Midbrain (tissue), 1 donor: ENCODE results near the gene ROCK2.

Source experiments
- DNase-seq: peaks from one replicate; lab custom pipeline; 2025; lab: John Stamatoyannopoulos, UW

Gene ROCK2

GRCh38 chr2:11344342-11344955, at the start of gene ROCK2:
TSS of gene ROCK2 (minus strand) at chr2:11344636. CDS start at chr2:11344136, 500 bp downstream.
- peak; percentile 75 for DNase-seq

- DNase-seq, result no peak
Observed at GRCh38 chr2:11393711-11394236, 49.3 kb upstream of the ROCK2 start.

- no peak for DNase-seq
Observed at GRCh38 chr2:11391942-11392266, 47.5 kb upstream of the ROCK2 start.

- no peak for DNase-seq
Observed at GRCh38 chr2:11390399-11390658, 45.9 kb upstream of the ROCK2 start.

- no peak for DNase-seq
Observed at GRCh38 chr2:11389551-11390398, 45.3 kb upstream of the ROCK2 start.

- no peak for DNase-seq
Observed at GRCh38 chr2:11389052-11389420, 44.6 kb upstream of the ROCK2 start.

GRCh38 chr2:11388262-11389051, 44.0 kb upstream of the ROCK2 start:
- no peak for DNase-seq

- DNase-seq, result no peak
Observed at GRCh38 chr2:11387843-11388242, 43.4 kb upstream of the ROCK2 start.

- DNase-seq, result no peak
Observed at GRCh38 chr2:11387100-11387390, 42.6 kb upstream of the ROCK2 start.

GRCh38 chr2:11385847-11386246, 41.4 kb upstream of the ROCK2 start:
- DNase-seq, result no peak

- no peak for DNase-seq
Observed at GRCh38 chr2:11385216-11385615, 40.8 kb upstream of the ROCK2 start.

- no peak for DNase-seq
Observed at GRCh38 chr2:11379558-11379957, 35.1 kb upstream of the ROCK2 start.

GRCh38 chr2:11377928-11378545, 33.6 kb upstream of the ROCK2 start:
- no peak for DNase-seq

- no peak for DNase-seq
Observed at GRCh38 chr2:11376071-11376470, 31.6 kb upstream of the ROCK2 start.

GRCh38 chr2:11375689-11376027, 31.2 kb upstream of the ROCK2 start:
- no peak for DNase-seq

GRCh38 chr2:11375025-11375688, 30.7 kb upstream of the ROCK2 start:
- no peak for DNase-seq

- no peak for DNase-seq
Observed at GRCh38 chr2:11373096-11373495, 28.7 kb upstream of the ROCK2 start.

GRCh38 chr2:11371092-11371937, 26.9 kb upstream of the ROCK2 start:
- no peak for DNase-seq

GRCh38 chr2:11370377-11371091, 26.1 kb upstream of the ROCK2 start:
- no peak for DNase-seq

GRCh38 chr2:11368059-11368572, 23.7 kb upstream of the ROCK2 start:
- DNase-seq, result peak; percentile 49
